GM19468 (cell line): Measurements from ENCODE around the gene HCAR2.
"Not testable (repeated sequence)": the region's sequence is repeated elsewhere in the genome, so short reads cannot be mapped to it uniquely, and the experiment has no call there.

Experiments used
- ATAC-seq: cut with Tn5 transposase; IDR thresholded peaks from one replicate; pipeline ENCODE4 v1.9.1; 2021; ENCODE audit warnings: mild to moderate bottlenecking, moderate library complexity, moderate number of reproducible peaks; ENCODE audit not compliant: unreplicated experiment; ENCODE audit errors: extremely low read depth

Gene HCAR2

GRCh38 chr12:122669397-122670070 is 33.6 kb downstream of the HCAR2 start:
- ATAC-seq, result no peak

GRCh38 chr12:122668268-122668667 is 34.9 kb downstream of the HCAR2 start:
- no peak for ATAC-seq

- no peak for ATAC-seq
Measured at GRCh38 chr12:122665759-122666158, 37.4 kb downstream of the HCAR2 start.

GRCh38 chr12:122665349-122665748 is 37.8 kb downstream of the HCAR2 start:
- ATAC-seq, result no peak

GRCh38 chr12:122661938-122662337 is 41.2 kb downstream of the HCAR2 start:
- no peak for ATAC-seq

GRCh38 chr12:122661246-122661645 is 41.9 kb downstream of the HCAR2 start:
- ATAC-seq, result no peak

- no peak for ATAC-seq
Measured at GRCh38 chr12:122659579-122659978, 43.6 kb downstream of the HCAR2 start.

- ATAC-seq, result no peak
Measured at GRCh38 chr12:122656298-122656697, 46.9 kb downstream of the HCAR2 start.

GRCh38 chr12:122653291-122653690 is 49.9 kb downstream of the HCAR2 start:
- ATAC-seq, result not testable (repeated sequence)

- ATAC-seq, result no peak
Measured at GRCh38 chr12:122651520-122652224, 51.5 kb downstream of the HCAR2 start.
